Measurements from ENCODE around the gene GAPT.
A peak's percentile ranks its signal among the peaks of the same experiment; 100 is the strongest.

GAPT gene

GRCh38 chr5:58491216-58491892 lies at the start of gene GAPT:
TSS of gene GAPT (plus strand) at chr5:58491435. CDS start at chr5:58494537, 3,102 bp downstream.
- DNase-seq: no peak

GRCh38 chr5:58444805-58445204 lies 46.4 kb upstream of the GAPT start:
- no peak for DNase-seq

- no peak for DNase-seq
Observed at GRCh38 chr5:58446024-58446423, 45.2 kb upstream of the GAPT start.

- DNase-seq: no peak
Observed at GRCh38 chr5:58447226-58447625, 44.0 kb upstream of the GAPT start.

- DNase-seq: no peak
Observed at GRCh38 chr5:58450018-58450417, 41.2 kb upstream of the GAPT start.

GRCh38 chr5:58450811-58451629 lies 40.2 kb upstream of the GAPT start:
- DNase-seq: no peak

GRCh38 chr5:58451732-58452565 lies 39.3 kb upstream of the GAPT start:
- DNase-seq: no peak

- no peak for DNase-seq
Observed at GRCh38 chr5:58452566-58453258, 38.5 kb upstream of the GAPT start.

- DNase-seq: no peak
Observed at GRCh38 chr5:58453306-58453705, 37.9 kb upstream of the GAPT start.

GRCh38 chr5:58454025-58454424 lies 37.2 kb upstream of the GAPT start:
- no peak for DNase-seq

GRCh38 chr5:58455066-58455465 lies 36.2 kb upstream of the GAPT start:
- no peak for DNase-seq

- no peak for DNase-seq
Observed at GRCh38 chr5:58455480-58455879, 35.8 kb upstream of the GAPT start.

GRCh38 chr5:58456026-58456425 lies 35.2 kb upstream of the GAPT start:
- DNase-seq: no peak

- DNase-seq: no peak
Observed at GRCh38 chr5:58456486-58456885, 34.7 kb upstream of the GAPT start.

- no peak for DNase-seq
Observed at GRCh38 chr5:58457050-58457449, 34.2 kb upstream of the GAPT start.

- no peak for DNase-seq
Observed at GRCh38 chr5:58458141-58458742, 33.0 kb upstream of the GAPT start.

- no peak for DNase-seq
Observed at GRCh38 chr5:58458743-58459145, 32.5 kb upstream of the GAPT start.

- DNase-seq: peak; percentile 54
Observed at GRCh38 chr5:58459146-58460001, 31.9 kb upstream of the GAPT start.

GRCh38 chr5:58460002-58460731 lies 31.1 kb upstream of the GAPT start, which contains the start of gene PLK2:
TSS of gene PLK2 (minus strand) at chr5:58460086. CDS start at chr5:58459959, 127 bp downstream.
- peak; percentile 69 for DNase-seq

- peak; percentile 57 for DNase-seq
Observed at GRCh38 chr5:58460732-58461286, 30.4 kb upstream of the GAPT start.

Data from NCI-H2227 treated with DMSO at 0.1 percent for 48 hours (cell line).